Subcutaneous abdominal adipose tissue (tissue), 5 donors: ENCODE measurements around the gene ERC1.
"Not testable (repeated sequence)": the region's sequence is repeated elsewhere in the genome, so short reads cannot be mapped to it uniquely, and the experiment has no call there.

ENCODE experiments used
- H3K27ac ChIP-seq: one replicate; pipeline ENCODE4 v1.7.0; 2013; ENCODE audit warnings: low read depth, mild to moderate bottlenecking, inconsistent platforms, low read length, moderate library complexity
- H3K27me3 ChIP-seq, 5 donors: one replicate each; pipeline ENCODE4 v1.7.0; 2013; ENCODE audit warnings: low read length in 5 of 5, inconsistent platforms in 1 of 5; ENCODE audit not compliant: control insufficient read depth in 5 of 5, insufficient read depth in 4 of 5
- H3K36me3 ChIP-seq, 5 donors: one replicate each; pipeline ENCODE4 v1.7.0; 2013; ENCODE audit warnings: low read length in 5 of 5; ENCODE audit not compliant: control insufficient read depth in 5 of 5, insufficient read depth in 5 of 5
- H3K4me1 ChIP-seq, 5 donors: one replicate each; pipeline ENCODE4 v1.7.0; 2013; ENCODE audit warnings: low read length in 5 of 5, mild to moderate bottlenecking in 3 of 5, moderate library complexity in 1 of 5; ENCODE audit not compliant: control insufficient read depth in 5 of 5, insufficient read depth in 5 of 5
- H3K4me3 ChIP-seq, 5 donors: one replicate each; pipeline ENCODE4 v1.7.0; 2013; ENCODE audit warnings: low read length in 5 of 5, low read depth in 1 of 5
- H3K9ac ChIP-seq, 5 donors: one replicate each; pipeline ENCODE4 v1.7.0; 2013; ENCODE audit warnings: low read length in 5 of 5, mild to moderate bottlenecking in 4 of 5, moderate library complexity in 3 of 5
- H3K9me3 ChIP-seq, 5 donors: one replicate each; pipeline ENCODE4 v1.7.0; 2013; ENCODE audit warnings: low read length in 5 of 5; ENCODE audit not compliant: control insufficient read depth in 5 of 5
- donor health status: healthy.
- donor health status: healthy.
- donor health status: healthy.
- donor health status: healthy.
- donor health status: healthy.

Gene ERC1

GRCh38 chr12:1220127-1221092 lies 229.4 kb downstream of the ERC1 start:
- no peak overlapping the region for H3K4me3 ChIP-seq
- no peak overlapping the region for H3K27ac ChIP-seq
- H3K4me1 ChIP-seq = peaks cover 2 to 31% (median 5%) of the 10 kb centered on the region in 5 donors
- H3K36me3 ChIP-seq = no peaks in the 10 kb centered on the region
- no peaks in the 10 kb centered on the region for H3K9me3 ChIP-seq
- H3K9ac ChIP-seq = no peak overlapping the region
- no peaks in the 10 kb centered on the region for H3K27me3 ChIP-seq

- Histone ChIP-seq H3K27ac (no peak overlapping the region), H3K9me3 (no peaks in the 10 kb centered on the region), H3K9ac (no peak overlapping the region), H3K27me3 (no peaks in the 10 kb centered on the region), H3K36me3 (no peaks in the 10 kb centered on the region), H3K4me1 (peaks cover 0 to 18% (median 2%) of the 10 kb centered on the region in 5 donors), H3K4me3 (no peak overlapping the region)
These were observed 232.0 kb downstream of the ERC1 start for GRCh38 chr12:1222858-1223639.

DNA sequence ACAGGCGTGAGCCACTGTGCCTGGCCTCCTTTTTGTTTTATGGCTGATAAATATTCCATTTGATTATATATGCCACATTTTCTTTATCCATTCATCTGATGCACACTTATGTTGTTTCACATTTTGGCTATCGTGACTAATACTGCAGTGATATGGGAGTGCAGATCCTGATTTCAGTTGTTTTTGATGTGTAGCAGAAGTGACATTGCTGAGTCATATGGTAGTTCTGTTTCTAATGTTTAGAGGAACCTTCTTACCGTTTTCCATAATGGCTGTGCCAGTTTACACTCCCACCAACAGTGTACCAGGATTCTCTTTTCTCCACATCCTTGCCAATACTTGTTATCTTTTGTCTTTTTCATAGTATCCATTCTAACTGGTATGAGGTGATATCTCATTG lies 235.9 kb downstream of the ERC1 start:
- Histone ChIP-seq H3K27me3 (no peaks in the 10 kb centered on the region), H3K36me3 (no peaks in the 10 kb centered on the region), H3K9me3 (peaks cover 0 to 2% (median 0%) of the 10 kb centered on the region in 5 donors), H3K9ac (no peak overlapping the region), H3K27ac (no peak overlapping the region), H3K4me3 (no peak overlapping the region), H3K4me1 (no peaks in the 10 kb centered on the region)

DNA sequence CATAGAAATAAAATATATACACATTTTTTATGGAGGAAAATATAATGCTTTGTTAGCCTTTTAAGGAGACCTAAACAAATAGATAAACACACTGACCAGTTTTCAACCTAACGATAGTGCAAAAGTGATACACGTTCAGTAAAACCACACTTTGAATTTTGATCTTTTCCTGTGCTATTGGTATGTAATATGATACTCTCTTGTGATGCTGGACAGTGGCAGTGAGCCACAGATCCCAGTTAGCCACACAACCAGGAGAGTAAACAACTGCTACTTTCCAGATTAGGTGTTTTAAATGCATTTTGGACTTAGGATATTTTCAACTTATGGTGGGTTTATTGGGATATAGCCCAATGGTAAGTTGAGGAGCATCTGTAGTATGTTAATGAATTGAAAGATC lies 243.1 kb downstream of the ERC1 start:
- Histone ChIP-seq H3K4me3 (no peak overlapping the region), H3K27me3 (no peaks in the 10 kb centered on the region), H3K27ac (no peak overlapping the region), H3K9ac (no peak overlapping the region), H3K9me3 (peaks cover 0 to 3% (median 0%) of the 10 kb centered on the region in 5 donors), H3K4me1 (no peaks in the 10 kb centered on the region), H3K36me3 (peaks cover 10 to 19% (median 12%) of the 10 kb centered on the region in 5 donors)

GRCh38 chr12:1246637-1247036 lies 255.6 kb downstream of the ERC1 start:
- no peak overlapping the region for H3K27ac ChIP-seq
- no peaks in the 10 kb centered on the region for H3K27me3 ChIP-seq
- H3K9ac ChIP-seq = no peak overlapping the region
- no peaks in the 10 kb centered on the region for H3K9me3 ChIP-seq
- H3K4me3 ChIP-seq = no peak overlapping the region
- H3K36me3 ChIP-seq = peaks cover 0 to 2% (median 0%) of the 10 kb centered on the region in 5 donors
- H3K4me1 ChIP-seq = no peaks in the 10 kb centered on the region

GRCh38 chr12:1250641-1251040 lies 259.6 kb downstream of the ERC1 start:
- Histone ChIP-seq H3K4me1 (no peaks in the 10 kb centered on the region), H3K4me3 (no peak overlapping the region), H3K36me3 (no peaks in the 10 kb centered on the region), H3K9ac (no peak overlapping the region), H3K9me3 (no peaks in the 10 kb centered on the region), H3K27ac (no peak overlapping the region), H3K27me3 (no peaks in the 10 kb centered on the region)

GRCh38 chr12:1252758-1253157 lies 261.7 kb downstream of the ERC1 start:
- no peaks in the 10 kb centered on the region for H3K9me3 ChIP-seq
- no peak overlapping the region for H3K27ac ChIP-seq
- no peak overlapping the region for H3K4me3 ChIP-seq
- no peak overlapping the region for H3K9ac ChIP-seq
- H3K36me3 ChIP-seq = peaks cover 0 to 6% (median 4%) of the 10 kb centered on the region in 5 donors
- H3K27me3 ChIP-seq = no peaks in the 10 kb centered on the region
- no peaks in the 10 kb centered on the region for H3K4me1 ChIP-seq

DNA sequence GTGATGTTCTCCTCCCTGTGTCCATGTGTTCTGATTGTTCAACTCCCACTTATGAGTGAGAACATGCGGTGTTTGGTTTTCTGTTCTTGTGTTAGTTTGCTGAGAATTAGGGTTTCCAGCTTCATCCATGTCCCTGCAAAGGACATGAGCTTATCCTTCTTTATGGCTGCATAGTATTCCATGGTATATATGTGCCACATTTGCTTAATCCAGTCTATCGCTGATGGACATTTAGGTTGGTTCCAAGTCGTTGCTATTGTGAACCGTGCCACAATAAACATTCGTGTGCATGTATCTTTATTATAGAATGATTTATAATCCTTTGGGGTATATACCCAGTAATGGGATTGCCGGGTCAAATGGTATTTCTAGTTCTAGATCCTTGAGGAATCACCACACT lies 264.1 kb downstream of the ERC1 start:
- not testable (repeated sequence) for H3K9ac ChIP-seq, H3K9me3 ChIP-seq, H3K4me1 ChIP-seq, H3K4me3 ChIP-seq, H3K27me3 ChIP-seq, H3K27ac ChIP-seq
- H3K36me3 ChIP-seq = peaks cover 4 to 11% (median 5%) of the 10 kb centered on the region in 5 donors

- H3K9ac ChIP-seq, H3K4me3 ChIP-seq, H3K9me3 ChIP-seq, H3K27me3 ChIP-seq, H3K4me1 ChIP-seq, H3K27ac ChIP-seq: not testable (repeated sequence)
- H3K36me3 ChIP-seq = peaks cover 4 to 12% (median 5%) of the 10 kb centered on the region in 5 donors
These were observed 264.8 kb downstream of the ERC1 start for GRCh38 chr12:1255854-1256253.

DNA sequence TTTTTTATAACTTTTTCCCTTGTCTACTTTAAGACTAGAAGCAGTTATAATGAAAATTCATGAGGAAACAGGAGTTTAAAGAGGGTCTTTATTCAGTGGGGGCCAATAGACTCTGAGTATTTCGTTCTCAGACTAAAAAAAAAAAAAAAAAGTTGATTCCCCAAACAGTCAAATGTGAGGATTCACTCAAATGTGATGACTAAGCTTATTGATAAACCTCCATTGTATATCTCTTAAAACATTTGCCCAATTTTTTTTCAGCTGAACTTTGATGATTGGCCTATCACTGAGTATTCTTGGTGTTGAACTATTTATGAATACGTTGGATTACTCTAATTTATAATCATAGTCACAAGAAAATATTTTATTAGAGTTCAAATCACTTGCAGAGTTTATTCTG lies 265.3 kb downstream of the ERC1 start:
- H3K27ac ChIP-seq = no peak overlapping the region
- H3K27me3 ChIP-seq = no peaks in the 10 kb centered on the region
- no peaks in the 10 kb centered on the region for H3K9me3 ChIP-seq
- no peaks in the 10 kb centered on the region for H3K4me1 ChIP-seq
- H3K36me3 ChIP-seq = peaks cover 4 to 16% (median 5%) of the 10 kb centered on the region in 5 donors
- no peak overlapping the region for H3K4me3 ChIP-seq
- H3K9ac ChIP-seq = no peak overlapping the region
